ENCODE results near the gene PRR5. TPM values are rescaled to one million over a fixed set of nuclear protein-coding genes. Genes with fewer than 3 reads are reported as not detected.

Gene PRR5
- total and polyA plus RNA-seq, 2 of the 13 experiments (the other 11 are each of a cell fraction or from before 2014, with no cell fraction given): 11.6 to 27.5 TPM

- TF ChIP-seq ZBTB25 (CRISPR knock-in tag; IDR thresholded peaks at IDR 0.05): no peak
- TF ChIP-seq PAF1 (CRISPR knock-in tag; IDR thresholded peaks at IDR 0.05): no peak
- TF ChIP-seq ZGPAT (CRISPR knock-in tag; IDR thresholded peaks at IDR 0.05): peak; percentile 47; the same call in 1 of the 2 replicates
- TF ChIP-seq SALL1 (CRISPR knock-in tag; IDR thresholded peaks at IDR 0.05): peak; percentile 69
- no peak for TF ChIP-seq ZBTB8A (CRISPR knock-in tag; IDR thresholded peaks at IDR 0.05; ENCODE audit: borderline replicate concordance, low read depth)
- peak; percentile 58; the same call in 1 of the 2 replicates for TF ChIP-seq MEF2D (CRISPR knock-in tag; IDR thresholded peaks at IDR 0.05)
- peak; percentile 78 for TF ChIP-seq HNRNPLL (IDR thresholded peaks at IDR 0.05; ENCODE audit: low read depth, low read length, poor library complexity, severe bottlenecking)
- peak; percentile 98 for TF ChIP-seq ZNF263 (CRISPR knock-in tag; IDR thresholded peaks at IDR 0.05)
- TF ChIP-seq ZNF724P (CRISPR knock-in tag; IDR thresholded peaks at IDR 0.05; ENCODE audit: borderline replicate concordance): 0 out of 2 replicates have a peak, but pooled peaks have one; percentile 12
- peak; percentile 44; the same call in 1 of the 2 replicates for TF ChIP-seq HNRNPL (IDR thresholded peaks at IDR 0.05; ENCODE audit: low read depth, low read length)
- no peak for TF ChIP-seq ESRRA (CRISPR knock-in tag; IDR thresholded peaks at IDR 0.05; ENCODE audit: low read depth)
- no peak for TF ChIP-seq ZNF24 (IDR thresholded peaks at IDR 0.05)
- TF ChIP-seq MYPOP (CRISPR knock-in tag; IDR thresholded peaks at IDR 0.05): peak; percentile 96
- peak; percentile 49; the same call in 1 of the 2 replicates for TF ChIP-seq RXRB (CRISPR knock-in tag; IDR thresholded peaks at IDR 0.05; ENCODE audit: borderline replicate concordance)
- TF ChIP-seq RBFOX2 (IDR thresholded peaks at IDR 0.05; ENCODE audit: low read depth, low read length): peak; percentile 55
- TF ChIP-seq ZNF550 (CRISPR knock-in tag; IDR thresholded peaks at IDR 0.05; ENCODE audit: borderline replicate concordance): no peak
- TF ChIP-seq POGZ (CRISPR knock-in tag; IDR thresholded peaks at IDR 0.05): 0 out of 2 replicates have a peak, but pooled peaks have one; percentile 15
- TF ChIP-seq ZFP41 (CRISPR knock-in tag; IDR thresholded peaks at IDR 0.05; ENCODE audit: borderline replicate concordance): no peak
- TF ChIP-seq ZC3H4 (CRISPR knock-in tag; IDR thresholded peaks at IDR 0.05; ENCODE audit: borderline replicate concordance): no peak
- TF ChIP-seq ZNF547 (CRISPR knock-in tag; IDR thresholded peaks at IDR 0.05): no peak
- 0 out of 2 replicates have a peak, but pooled peaks have one; percentile 5 for TF ChIP-seq ZNF556 (CRISPR knock-in tag; IDR thresholded peaks at IDR 0.05; ENCODE audit: borderline replicate concordance)
- TF ChIP-seq HOXD1 (CRISPR knock-in tag; IDR thresholded peaks at IDR 0.05): no peak
- TF ChIP-seq AGO2 (optimal IDR thresholded peaks at IDR 0.05; ENCODE audit: low read depth, low read length): peak; percentile 5
- TF ChIP-seq HMG20A (CRISPR knock-in tag; IDR thresholded peaks at IDR 0.05; ENCODE audit: borderline replicate concordance): no peak
- no peak for TF ChIP-seq SNAPC2 (CRISPR knock-in tag; IDR thresholded peaks at IDR 0.05)
- TF ChIP-seq IRF2 (CRISPR knock-in tag; IDR thresholded peaks at IDR 0.05): 0 out of 2 replicates have a peak, but pooled peaks have one; percentile 23
- no peak for TF ChIP-seq ZNF367 (CRISPR knock-in tag; IDR thresholded peaks at IDR 0.05; ENCODE audit: borderline replicate concordance)
- TF ChIP-seq MLX (CRISPR knock-in tag; IDR thresholded peaks at IDR 0.05): peak; percentile 8; the same call in 1 of the 2 replicates
Observed at GRCh38 chr22:44701824-44702478, at the start of gene PRR5 (continued).
